RPMI8226 (cell line): ENCODE data around the gene CRIM1.

ENCODE experiments used
- DNase-seq: peaks from one replicate; pipeline ENCODE4 v3.0.0-alpha.2; 2015

Gene CRIM1

DNA sequence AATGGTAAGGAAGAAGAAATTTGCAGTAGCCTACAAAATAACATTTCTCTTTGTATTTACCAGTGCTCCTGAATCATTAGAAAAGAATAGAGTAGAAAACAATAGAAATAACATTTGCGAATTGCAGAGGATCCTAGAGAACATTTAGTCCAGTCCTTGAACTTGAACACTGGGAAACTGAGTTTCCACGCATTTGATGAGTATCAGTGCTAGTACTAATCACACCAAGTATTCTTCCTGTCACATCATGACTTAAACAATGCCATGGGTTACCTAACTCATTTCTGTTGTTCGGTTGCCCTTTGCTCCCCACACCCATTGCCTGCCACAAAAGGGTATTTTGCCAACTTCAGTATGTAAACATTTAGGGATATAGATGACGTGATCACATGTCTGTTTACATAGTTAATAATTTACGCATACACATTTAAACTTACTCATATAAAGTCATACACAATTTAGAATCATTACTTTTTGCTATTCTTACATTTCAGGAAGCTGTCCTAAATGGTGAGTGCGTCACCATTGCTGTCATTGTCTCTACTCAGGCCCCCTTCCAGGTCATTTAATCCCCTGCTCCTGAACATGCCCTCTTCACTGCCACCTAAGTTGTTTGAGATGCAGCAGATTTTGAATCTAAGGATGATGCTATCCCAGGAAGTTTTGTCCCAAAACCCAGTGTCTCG, 42.3 kb downstream of the CRIM1 start:
- DNase-seq = no peak

DNA sequence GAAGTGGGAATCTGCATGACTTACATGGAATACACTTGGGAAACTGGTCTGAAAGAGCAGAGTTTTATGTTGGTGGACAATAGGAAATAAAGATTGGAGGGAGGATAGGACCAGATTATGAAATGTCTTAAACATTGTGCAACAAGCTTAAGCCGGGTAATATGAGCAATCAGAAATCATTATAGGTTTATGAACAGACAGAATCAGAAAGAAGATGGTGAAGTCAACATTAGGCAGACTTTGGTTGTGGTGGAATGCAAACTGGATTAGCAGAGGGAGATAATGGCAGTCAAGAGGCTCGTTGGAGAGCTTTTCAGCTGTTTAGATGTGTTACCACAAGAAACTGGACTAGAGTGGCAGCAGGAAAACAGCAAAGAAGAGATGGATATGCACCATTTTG, 43.5 kb downstream of the CRIM1 start:
- DNase-seq = no peak

DNA sequence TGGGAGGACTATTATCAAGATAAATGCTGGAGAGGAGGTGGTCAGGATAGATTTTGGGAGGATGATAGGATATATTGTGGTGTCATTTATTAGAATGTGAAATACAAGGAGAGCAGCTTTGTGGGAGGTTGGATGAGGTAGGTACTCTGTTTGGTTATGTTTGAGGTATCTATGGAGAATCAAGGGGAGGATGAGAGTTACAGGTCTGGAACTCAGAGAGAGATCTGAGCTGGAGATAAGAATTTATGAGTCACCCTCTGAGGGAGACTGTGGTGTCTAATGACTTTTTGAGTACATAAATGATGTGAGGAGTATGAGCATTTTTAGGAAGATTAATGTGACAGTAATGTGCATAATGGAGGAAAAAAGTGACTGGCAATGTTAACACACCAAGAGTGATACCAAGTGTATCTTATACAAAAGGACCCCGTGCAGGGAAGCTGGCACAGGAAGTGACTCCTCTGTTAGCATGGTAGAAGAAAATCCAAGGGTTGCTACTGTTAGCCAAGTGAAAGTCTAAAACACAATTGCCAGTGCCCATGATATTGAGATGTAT, 48.2 kb downstream of the CRIM1 start:
- DNase-seq = no peak

GRCh38 chr2:36404318-36404717, 48.7 kb downstream of the CRIM1 start:
- no peak for DNase-seq

DNA sequence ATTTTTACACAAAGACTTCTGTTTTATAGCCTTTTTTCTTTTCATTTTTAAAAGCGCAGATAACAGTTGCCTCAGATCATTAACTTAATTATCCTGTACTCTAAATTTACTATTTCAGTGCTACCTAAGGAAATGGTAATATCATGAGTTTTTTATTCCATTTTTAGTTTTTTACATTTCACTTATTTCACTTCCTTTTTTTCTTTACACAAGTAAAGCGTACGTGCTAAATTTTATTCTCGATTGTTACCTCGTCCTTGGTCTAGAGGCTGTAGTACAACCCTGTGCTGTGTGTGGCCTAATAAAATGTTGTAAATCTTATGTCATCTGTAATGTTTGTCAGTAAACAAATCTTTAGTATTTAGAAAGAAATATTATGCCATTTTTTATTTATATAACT, 49.2 kb downstream of the CRIM1 start:
- DNase-seq = no peak

DNA sequence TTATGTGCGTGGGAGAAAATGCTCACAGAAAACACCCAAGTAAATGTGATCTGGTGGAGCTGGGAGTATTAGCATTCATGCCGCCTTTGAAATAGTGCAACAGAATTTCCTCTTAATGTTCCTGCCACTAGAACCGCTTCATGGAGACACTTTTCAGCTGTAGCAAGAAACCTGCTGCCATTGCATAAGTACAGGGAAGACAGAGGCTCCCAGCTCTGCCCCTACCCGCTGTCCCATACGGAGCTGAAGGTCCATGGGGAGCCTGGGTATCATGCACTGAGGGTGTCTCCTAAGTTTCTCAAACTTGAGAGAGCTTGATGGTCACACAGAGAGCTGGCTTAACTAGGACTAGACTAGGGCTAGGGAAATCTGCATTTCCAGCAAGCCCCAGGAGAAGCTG, 49.6 kb downstream of the CRIM1 start:
- DNase-seq = no peak

GRCh38 chr2:36406296-36406695, 50.7 kb downstream of the CRIM1 start:
- no peak for DNase-seq

DNA sequence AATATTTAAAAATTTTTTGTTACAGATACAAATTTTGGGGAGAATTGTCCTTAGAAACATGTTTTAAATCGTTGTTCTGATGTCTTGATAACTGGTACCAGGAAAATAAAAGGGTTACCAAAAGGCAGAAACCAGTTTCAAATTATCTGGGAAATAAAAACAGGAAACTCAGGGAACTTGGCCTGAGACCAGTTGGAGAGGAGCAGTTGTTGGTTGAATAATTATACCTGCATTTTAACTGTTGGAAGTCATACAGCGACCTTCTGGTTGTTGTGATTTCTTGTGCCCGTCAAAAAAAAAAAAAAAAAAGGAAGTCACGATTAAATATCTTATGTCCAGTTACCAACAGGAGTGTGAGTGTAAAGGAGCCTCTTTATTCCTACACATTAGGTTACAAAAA, 51.8 kb downstream of the CRIM1 start:
- no peak for DNase-seq

- peak; percentile 28 for DNase-seq
These were observed 52.7 kb downstream of the CRIM1 start for GRCh38 chr2:36408198-36408703.

- DNase-seq = no peak
These were observed 53.8 kb downstream of the CRIM1 start for GRCh38 chr2:36409335-36409734.

GRCh38 chr2:36409935-36410334, 54.4 kb downstream of the CRIM1 start:
- DNase-seq = no peak

GRCh38 chr2:36410681-36411080, 55.1 kb downstream of the CRIM1 start:
- no peak for DNase-seq

- no peak for DNase-seq
These were observed 56.4 kb downstream of the CRIM1 start for GRCh38 chr2:36411962-36412444.

- DNase-seq = no peak
These were observed 57.6 kb downstream of the CRIM1 start for GRCh38 chr2:36413218-36413617.

DNA sequence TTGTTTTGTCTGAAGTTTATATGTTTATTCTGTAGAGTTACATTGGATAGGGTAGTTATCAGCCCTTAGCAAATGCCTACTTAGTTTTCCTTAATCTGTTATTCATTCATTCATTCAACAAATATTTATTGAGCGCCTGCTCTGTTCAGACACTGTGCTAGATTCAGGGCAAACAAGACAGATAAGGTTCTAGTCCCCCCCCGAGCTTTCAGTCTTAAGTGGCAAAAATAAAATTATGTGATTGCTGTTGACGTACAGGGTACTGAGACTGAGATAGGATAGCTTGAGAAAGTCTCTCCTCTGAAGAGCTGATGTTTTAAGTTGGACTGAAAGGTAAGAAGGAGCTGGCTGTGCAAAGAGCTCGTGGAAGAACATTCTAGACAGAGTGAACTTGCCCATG, 58.7 kb downstream of the CRIM1 start:
- DNase-seq = no peak

DNA sequence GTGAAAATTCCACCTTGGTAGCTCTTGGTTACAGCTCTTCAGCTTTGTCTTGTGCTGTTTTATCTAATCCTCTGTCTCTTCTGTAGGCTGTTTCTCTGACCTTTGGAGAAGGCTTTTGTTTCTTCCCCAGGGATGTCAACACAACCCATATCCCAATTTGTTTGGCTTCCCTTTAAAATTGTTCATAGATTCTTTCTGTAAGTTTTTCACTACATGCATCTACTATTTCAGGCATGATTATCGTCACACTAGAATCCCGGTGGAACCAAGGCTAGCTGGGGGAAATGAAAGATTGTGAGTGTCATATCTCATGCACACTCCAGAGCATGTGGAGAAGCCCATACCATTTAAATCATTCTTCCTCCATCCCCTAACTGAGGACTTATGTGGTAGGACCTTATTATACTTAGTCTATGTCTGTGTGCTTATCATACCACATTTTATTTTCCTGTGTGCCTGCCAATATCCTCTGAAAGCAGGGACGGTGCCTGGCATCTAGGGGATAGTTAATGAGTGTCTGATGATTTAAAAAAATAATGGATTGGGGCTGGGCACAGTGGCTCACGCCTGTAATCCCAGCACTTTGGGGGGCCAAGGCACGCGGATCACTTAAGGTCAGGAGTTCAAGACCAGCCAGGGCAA, 59.9 kb downstream of the CRIM1 start:
- DNase-seq = no peak

GRCh38 chr2:36416370-36417165, 61.0 kb downstream of the CRIM1 start:
- no peak for DNase-seq

GRCh38 chr2:36420569-36421181, 65.1 kb downstream of the CRIM1 start:
- DNase-seq = no peak

- DNase-seq = no peak
These were observed 65.8 kb downstream of the CRIM1 start for GRCh38 chr2:36421379-36421778.

GRCh38 chr2:36423172-36423571, 67.6 kb downstream of the CRIM1 start:
- DNase-seq = no peak

GRCh38 chr2:36423619-36424120, 68.1 kb downstream of the CRIM1 start:
- no peak for DNase-seq

GRCh38 chr2:36425608-36426355, 70.2 kb downstream of the CRIM1 start:
- no peak for DNase-seq
